Hepatocyte (in vitro differentiated cells): ENCODE measurements around the gene ZSCAN25. TPM values are rescaled to one million over a fixed set of nuclear protein-coding genes. Genes with fewer than 3 reads are reported as not detected.
"Not testable (repeated sequence)": the region's sequence is repeated elsewhere in the genome, so short reads cannot be mapped to it uniquely, and the experiment has no call there.

Experiments used
- DNase-seq: peaks from one replicate; pipeline ENCODE4 v3.0.0-alpha.2; 2016; ENCODE audit warnings: low spot score
- H2AFZ ChIP-seq: fragments of 200-600 bp; sonication (generic); 2 replicates; pipeline ENCODE4 v1.6.0; 2016; ENCODE audit warnings: antibody characterized with exemption, mild to moderate bottlenecking
- H3K27ac ChIP-seq: fragments of 200-600 bp; sonication (generic); 2 replicates; pipeline ENCODE4 v1.5.1; 2016; ENCODE audit warnings: mild to moderate bottlenecking
- H3K27me3 ChIP-seq: fragments of 200-600 bp; sonication (generic); 2 replicates; pipeline ENCODE4 v1.6.1; 2016
- H3K36me3 ChIP-seq: fragments of 200-600 bp; sonication (generic); replicated peaks from 2 replicates; pipeline ENCODE4 v1.5.1; 2016; ENCODE audit warnings: low read depth; ENCODE audit not compliant: insufficient read depth
- H3K4me1 ChIP-seq: fragments of 200-600 bp; sonication (generic); 2 replicates; pipeline ENCODE4 v1.5.1; 2016; ENCODE audit warnings: mild to moderate bottlenecking, moderate library complexity; ENCODE audit not compliant: insufficient read depth
- H3K4me2 ChIP-seq: fragments of 200-600 bp; sonication (generic); 2 replicates; pipeline ENCODE4 v1.6.0; 2016
- H3K4me3 ChIP-seq: fragments of 200-600 bp; sonication (generic); 2 replicates; pipeline ENCODE4 v1.5.1; 2016; ENCODE audit warnings: mild to moderate bottlenecking
- H3K79me2 ChIP-seq: fragments of 200-600 bp; sonication (generic); 2 replicates; pipeline ENCODE4 v1.6.0; 2017; ENCODE audit warnings: mild to moderate bottlenecking
- H3K9me2 ChIP-seq: fragments of 200-600 bp; sonication (generic); replicated peaks from 2 replicates; pipeline ENCODE4 v1.6.0; 2017; ENCODE audit warnings: mild to moderate bottlenecking; ENCODE audit not compliant: insufficient read depth
- H3K9me3 ChIP-seq: fragments of 200-600 bp; sonication (generic); 2 replicates; pipeline ENCODE4 v1.5.1; 2016; ENCODE audit warnings: low read depth, mild to moderate bottlenecking
- H4K20me1 ChIP-seq: fragments of 200-600 bp; sonication (generic); 2 replicates; pipeline ENCODE4 v1.6.0; 2016; ENCODE audit warnings: mild to moderate bottlenecking; ENCODE audit not compliant: insufficient read depth, poor library complexity, severe bottlenecking
- CTCF ChIP-seq: fragments of 200-600 bp; sonication (generic); IDR thresholded peaks from 2 replicates; pipeline ENCODE4 v1.5.1; 2016; ENCODE audit warnings: antibody characterized with exemption, mild to moderate bottlenecking; ENCODE audit not compliant: poor library complexity
- EZH2 ChIP-seq: fragments of 200-600 bp; sonication (generic); IDR thresholded peaks from 2 replicates; pipeline ENCODE4 v1.6.1; 2016; ENCODE audit warnings: antibody characterized with exemption, mild to moderate bottlenecking, borderline replicate concordance
- EZH2phosphoT487 ChIP-seq: fragments of 200-600 bp; sonication (generic); IDR thresholded peaks from one replicate; pipeline ENCODE4 v1.6.1; 2018; ENCODE audit warnings: antibody characterized with exemption, mild to moderate bottlenecking, low read depth, moderate library complexity; ENCODE audit not compliant: unreplicated experiment, severe bottlenecking
- WGBS: methylation state at CpG from one replicate; pipeline ENCODE4 v1.1.6; 2016; ENCODE audit warnings: low lambda C conversion rate; ENCODE audit errors: missing lambda C conversion rate; 5-methylcytosine and 5-hydroxymethylcytosine counted together
- polyA plus RNA-seq: library from polyadenylated mRNA; unstranded; fragments of >200 nt; fragmentation: Nextera tagmentation; extraction: Ambion mirVana; gene quantifications from 2 replicates; pipeline ENCODE4 v1.2.1, GENCODE V29; 2016
- total RNA-seq: library from RNA; depleted of rRNA; stranded (reverse); fragments of >200 nt; gene quantifications from 2 replicates; pipeline ENCODE4 v1.2.3, GENCODE V29; 2014

ZSCAN25 gene
- total RNA-seq (11.4 and 18.8 TPM in 2 replicates), polyA plus RNA-seq (8.4 and 11.4 TPM in 2 replicates)

GRCh38 chr7:99616359-99617191 is at the start of gene ZSCAN25:
ZSCAN25 (plus strand) TSS chr7:99616946; CDS start chr7:99619607, 2,661 bp downstream.
- peak; percentile 94 for DNase-seq
- peak within 1 kb of the TSS; percentile 98 for H2AFZ ChIP-seq
- WGBS: under 1% methylated on average over 60 of the region's 60 CpGs

GRCh38 chr7:99568770-99569169 is 48.0 kb upstream of the ZSCAN25 start:
- H3K36me3 ChIP-seq, H3K9me3 ChIP-seq, H3K27ac ChIP-seq, H3K27me3 ChIP-seq, H3K4me1 ChIP-seq, H4K20me1 ChIP-seq, H3K4me2 ChIP-seq, H3K4me3 ChIP-seq, H3K9me2 ChIP-seq, DNase-seq, H2AFZ ChIP-seq: not testable (repeated sequence)
- 95% methylated on average over 7 of the region's 7 CpGs for WGBS
- peaks cover 54% of the 10 kb centered on the region for H3K79me2 ChIP-seq

More at GRCh38 chr7:99616359-99617191, at the start of gene ZSCAN25:
- Histone ChIP-seq H3K27me3 (no peaks in the 10 kb centered on the region), H3K9me3 (no peaks in the 10 kb centered on the region), H3K79me2 (peaks cover 27% of the 10 kb centered on the region), H3K36me3 (no peaks in the 10 kb centered on the region), H3K4me2 (peak within 1 kb of the TSS; percentile 81), H3K4me3 (peak within 1 kb of the TSS; percentile 76), H3K4me1 (peaks cover 6% of the 10 kb centered on the region), H4K20me1 (no peaks in the 10 kb centered on the region), H3K9me2 (no peaks in the 10 kb centered on the region), H3K27ac (peak within 1 kb of the TSS; percentile 89)
- peak; percentile 55 for TF ChIP-seq CTCF
- TF ChIP-seq EZH2phosphoT487: no peak
- no peak for TF ChIP-seq EZH2

GRCh38 chr7:99571768-99572167 is 45.0 kb upstream of the ZSCAN25 start:
- no peaks in the 10 kb centered on the region for H3K4me1 ChIP-seq
- 97% methylated on average over 3 of the region's 3 CpGs for WGBS
- DNase-seq: no peak
- peaks cover 24% of the 10 kb centered on the region for H3K79me2 ChIP-seq
- no peak overlapping the region for H3K4me2 ChIP-seq
- H3K4me3 ChIP-seq: no peak overlapping the region
- H3K27me3 ChIP-seq: no peaks in the 10 kb centered on the region
- H3K9me2 ChIP-seq: no peaks in the 10 kb centered on the region
- H2AFZ ChIP-seq: no peak overlapping the region
- no peak for TF ChIP-seq EZH2
- TF ChIP-seq EZH2phosphoT487: no peak
- TF ChIP-seq CTCF: no peak
- H4K20me1 ChIP-seq: no peaks in the 10 kb centered on the region
- no peak overlapping the region for H3K27ac ChIP-seq
- H3K9me3 ChIP-seq: no peaks in the 10 kb centered on the region
- H3K36me3 ChIP-seq: no peaks in the 10 kb centered on the region

- Histone ChIP-seq H3K4me3 (no peak overlapping the region), H3K4me2 (no peak overlapping the region), H3K27me3 (no peaks in the 10 kb centered on the region), H4K20me1 (no peaks in the 10 kb centered on the region), H3K79me2 (peaks cover 15% of the 10 kb centered on the region), H3K36me3 (no peaks in the 10 kb centered on the region), H2AFZ (no peak overlapping the region), H3K9me2 (no peaks in the 10 kb centered on the region), H3K4me1 (no peaks in the 10 kb centered on the region), H3K27ac (no peak overlapping the region), H3K9me3 (no peaks in the 10 kb centered on the region)
- DNase-seq: no peak
- WGBS: 93% methylated on average over 1 of the region's 1 CpG
- TF ChIP-seq EZH2: no peak
Measured at GRCh38 chr7:99573257-99573656, 43.5 kb upstream of the ZSCAN25 start.
